ENCODE data around the gene HIP1. TPM values are rescaled to one million over a fixed set of nuclear protein-coding genes. Genes with fewer than 3 reads are reported as not detected.

The HIP1 gene
- total and polyA plus RNA-seq, 9 of the 15 experiments (the other 6 are each of a cell fraction or from before 2014, with no cell fraction given) = 2.4 to 13.7 (median 9.5) TPM

DNA sequence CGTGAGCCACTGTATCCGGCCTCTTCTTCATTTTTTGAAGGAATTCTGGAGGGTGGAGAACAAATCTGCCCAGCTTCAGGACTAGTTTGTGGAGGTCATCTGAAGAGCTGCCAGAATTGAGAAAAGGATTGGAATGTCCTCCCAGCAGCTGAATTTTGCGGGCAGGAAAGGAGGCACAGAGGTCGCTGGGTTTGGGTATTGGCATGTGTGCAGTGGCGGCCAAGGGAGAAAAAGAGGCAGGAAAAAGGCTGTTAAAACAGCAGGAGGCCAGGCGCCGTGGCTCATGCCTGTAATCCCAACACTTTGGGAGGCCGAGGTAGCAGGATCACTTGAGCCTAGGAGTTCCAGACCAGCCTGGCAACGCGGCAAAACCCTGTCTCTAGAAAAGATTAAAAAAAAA lies 80.4 kb downstream of the HIP1 start:
- Histone ChIP-seq H3K4me3 (no peak overlapping the region), H4K20me1 (replicated peaks; ENCODE audit: control insufficient read depth, insufficient read depth, low read length) (no peaks in the 10 kb centered on the region), H3K4me2 (ENCODE audit: insufficient read depth, low read length) (no peak overlapping the region), H3K9ac (ENCODE audit: insufficient read depth in 1 of 2, low read depth in 2 of 2, low read length in 2 of 2) (peak overlapping the region in 1 of 2 experiments; percentile 42; a peak in 1 of 4 replicates), H3K9me1 (ENCODE audit: control insufficient read depth, insufficient read depth, low read length) (no peaks in the 10 kb centered on the region), H3K9me3 (replicated peaks; ENCODE audit: control insufficient read depth, insufficient read depth, low read depth, low read length) (no peaks in the 10 kb centered on the region), H3K27me3 (ENCODE audit: control insufficient read depth in 2 of 2, insufficient read depth in 2 of 2, low read length in 2 of 2) (no peaks in the 10 kb centered on the region), H3K79me2 (ENCODE audit: control insufficient read depth, insufficient read depth, low read length) (no peaks in the 10 kb centered on the region), H3K4me1 (replicated peaks in 1 of 2; ENCODE audit: control insufficient read depth in 2 of 2, insufficient read depth in 2 of 2, low read length in 2 of 2) (peaks cover 13 to 25% of the 10 kb centered on the region in 2 experiments), H2AFZ (ENCODE audit: low read depth, low read length) (no peak overlapping the region), H3K27ac (ENCODE audit: extremely low read depth, low read depth, low read length) (no peak overlapping the region), H3K36me3 (ENCODE audit: control insufficient read depth, insufficient read depth, low read length) (no peaks in the 10 kb centered on the region)
- TF ChIP-seq, protein P1, sequence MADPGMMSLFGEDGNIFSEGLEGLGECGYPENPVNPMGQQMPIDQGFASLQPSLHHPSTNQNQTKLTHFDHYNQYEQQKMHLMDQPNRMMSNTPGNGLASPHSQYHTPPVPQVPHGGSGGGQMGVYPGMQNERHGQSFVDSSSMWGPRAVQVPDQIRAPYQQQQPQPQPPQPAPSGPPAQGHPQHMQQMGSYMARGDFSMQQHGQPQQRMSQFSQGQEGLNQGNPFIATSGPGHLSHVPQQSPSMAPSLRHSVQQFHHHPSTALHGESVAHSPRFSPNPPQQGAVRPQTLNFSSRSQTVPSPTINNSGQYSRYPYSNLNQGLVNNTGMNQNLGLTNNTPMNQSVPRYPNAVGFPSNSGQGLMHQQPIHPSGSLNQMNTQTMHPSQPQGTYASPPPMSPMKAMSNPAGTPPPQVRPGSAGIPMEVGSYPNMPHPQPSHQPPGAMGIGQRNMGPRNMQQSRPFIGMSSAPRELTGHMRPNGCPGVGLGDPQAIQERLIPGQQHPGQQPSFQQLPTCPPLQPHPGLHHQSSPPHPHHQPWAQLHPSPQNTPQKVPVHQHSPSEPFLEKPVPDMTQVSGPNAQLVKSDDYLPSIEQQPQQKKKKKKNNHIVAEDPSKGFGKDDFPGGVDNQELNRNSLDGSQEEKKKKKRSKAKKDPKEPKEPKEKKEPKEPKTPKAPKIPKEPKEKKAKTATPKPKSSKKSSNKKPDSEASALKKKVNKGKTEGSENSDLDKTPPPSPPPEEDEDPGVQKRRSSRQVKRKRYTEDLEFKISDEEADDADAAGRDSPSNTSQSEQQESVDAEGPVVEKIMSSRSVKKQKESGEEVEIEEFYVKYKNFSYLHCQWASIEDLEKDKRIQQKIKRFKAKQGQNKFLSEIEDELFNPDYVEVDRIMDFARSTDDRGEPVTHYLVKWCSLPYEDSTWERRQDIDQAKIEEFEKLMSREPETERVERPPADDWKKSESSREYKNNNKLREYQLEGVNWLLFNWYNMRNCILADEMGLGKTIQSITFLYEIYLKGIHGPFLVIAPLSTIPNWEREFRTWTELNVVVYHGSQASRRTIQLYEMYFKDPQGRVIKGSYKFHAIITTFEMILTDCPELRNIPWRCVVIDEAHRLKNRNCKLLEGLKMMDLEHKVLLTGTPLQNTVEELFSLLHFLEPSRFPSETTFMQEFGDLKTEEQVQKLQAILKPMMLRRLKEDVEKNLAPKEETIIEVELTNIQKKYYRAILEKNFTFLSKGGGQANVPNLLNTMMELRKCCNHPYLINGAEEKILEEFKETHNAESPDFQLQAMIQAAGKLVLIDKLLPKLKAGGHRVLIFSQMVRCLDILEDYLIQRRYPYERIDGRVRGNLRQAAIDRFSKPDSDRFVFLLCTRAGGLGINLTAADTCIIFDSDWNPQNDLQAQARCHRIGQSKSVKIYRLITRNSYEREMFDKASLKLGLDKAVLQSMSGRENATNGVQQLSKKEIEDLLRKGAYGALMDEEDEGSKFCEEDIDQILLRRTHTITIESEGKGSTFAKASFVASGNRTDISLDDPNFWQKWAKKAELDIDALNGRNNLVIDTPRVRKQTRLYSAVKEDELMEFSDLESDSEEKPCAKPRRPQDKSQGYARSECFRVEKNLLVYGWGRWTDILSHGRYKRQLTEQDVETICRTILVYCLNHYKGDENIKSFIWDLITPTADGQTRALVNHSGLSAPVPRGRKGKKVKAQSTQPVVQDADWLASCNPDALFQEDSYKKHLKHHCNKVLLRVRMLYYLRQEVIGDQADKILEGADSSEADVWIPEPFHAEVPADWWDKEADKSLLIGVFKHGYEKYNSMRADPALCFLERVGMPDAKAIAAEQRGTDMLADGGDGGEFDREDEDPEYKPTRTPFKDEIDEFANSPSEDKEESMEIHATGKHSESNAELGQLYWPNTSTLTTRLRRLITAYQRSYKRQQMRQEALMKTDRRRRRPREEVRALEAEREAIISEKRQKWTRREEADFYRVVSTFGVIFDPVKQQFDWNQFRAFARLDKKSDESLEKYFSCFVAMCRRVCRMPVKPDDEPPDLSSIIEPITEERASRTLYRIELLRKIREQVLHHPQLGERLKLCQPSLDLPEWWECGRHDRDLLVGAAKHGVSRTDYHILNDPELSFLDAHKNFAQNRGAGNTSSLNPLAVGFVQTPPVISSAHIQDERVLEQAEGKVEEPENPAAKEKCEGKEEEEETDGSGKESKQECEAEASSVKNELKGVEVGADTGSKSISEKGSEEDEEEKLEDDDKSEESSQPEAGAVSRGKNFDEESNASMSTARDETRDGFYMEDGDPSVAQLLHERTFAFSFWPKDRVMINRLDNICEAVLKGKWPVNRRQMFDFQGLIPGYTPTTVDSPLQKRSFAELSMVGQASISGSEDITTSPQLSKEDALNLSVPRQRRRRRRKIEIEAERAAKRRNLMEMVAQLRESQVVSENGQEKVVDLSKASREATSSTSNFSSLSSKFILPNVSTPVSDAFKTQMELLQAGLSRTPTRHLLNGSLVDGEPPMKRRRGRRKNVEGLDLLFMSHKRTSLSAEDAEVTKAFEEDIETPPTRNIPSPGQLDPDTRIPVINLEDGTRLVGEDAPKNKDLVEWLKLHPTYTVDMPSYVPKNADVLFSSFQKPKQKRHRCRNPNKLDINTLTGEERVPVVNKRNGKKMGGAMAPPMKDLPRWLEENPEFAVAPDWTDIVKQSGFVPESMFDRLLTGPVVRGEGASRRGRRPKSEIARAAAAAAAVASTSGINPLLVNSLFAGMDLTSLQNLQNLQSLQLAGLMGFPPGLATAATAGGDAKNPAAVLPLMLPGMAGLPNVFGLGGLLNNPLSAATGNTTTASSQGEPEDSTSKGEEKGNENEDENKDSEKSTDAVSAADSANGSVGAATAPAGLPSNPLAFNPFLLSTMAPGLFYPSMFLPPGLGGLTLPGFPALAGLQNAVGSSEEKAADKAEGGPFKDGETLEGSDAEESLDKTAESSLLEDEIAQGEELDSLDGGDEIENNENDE (IDR thresholded peaks at IDR 0.05; ENCODE audit: low read depth, low read length) = no peak
- TF ChIP-seq PBX2 (CRISPR knock-in tag; IDR thresholded peaks at IDR 0.05; ENCODE audit: low read depth) (no peak), PBX2 (tag; conservative IDR thresholded peaks at IDR 0.05; ENCODE audit: low read depth) (no peak), SMARCA5 (IDR thresholded peaks at IDR 0.05) (no peak), ZNF830 (CRISPR knock-in tag; IDR thresholded peaks at IDR 0.05) (no peak), TEAD4 (IDR thresholded peaks at IDR 0.05; ENCODE audit: low read length) (no peak), TEAD4 (CRISPR knock-in tag; IDR thresholded peaks at IDR 0.05; ENCODE audit: borderline replicate concordance) (no peak), ATF7 (IDR thresholded peaks at IDR 0.05) (no peak)
- WGBS (ENCODE audit: insufficient coverage, low coverage, missing lambda C conversion rate) = 83% methylated on average over 10 of the region's 10 CpGs
- no TSS peak for BruUV-seq (replicated peaks)
- CTCF ChIA-PET (ENCODE audit: low intra/inter-chr PET ratio) = no interaction called here
- POLR2A ChIA-PET = interaction anchor here (0.8 to 1.4 kb wide), 2 partner anchors 9 to 64 kb away, joined by 3 read pairs; no protein-coding TSS in a partner anchor
- FAIRE-seq (no peak), ATAC-seq (no peak), DNase-seq (ENCODE audit: extremely low read depth in 1 of 4, low spot score in 3 of 4) (no peak)
- intact Hi-C loops (cut with micrococcal nuclease) = no loop called here
- in situ Hi-C loops (cut with MboI) = no loop called here
